Measurements from ENCODE around the gene LDLRAD2.
"Not testable (repeated sequence)": the region's sequence is repeated elsewhere in the genome, so short reads cannot be mapped to it uniquely, and the experiment has no call there.

LDLRAD2 gene

DNA sequence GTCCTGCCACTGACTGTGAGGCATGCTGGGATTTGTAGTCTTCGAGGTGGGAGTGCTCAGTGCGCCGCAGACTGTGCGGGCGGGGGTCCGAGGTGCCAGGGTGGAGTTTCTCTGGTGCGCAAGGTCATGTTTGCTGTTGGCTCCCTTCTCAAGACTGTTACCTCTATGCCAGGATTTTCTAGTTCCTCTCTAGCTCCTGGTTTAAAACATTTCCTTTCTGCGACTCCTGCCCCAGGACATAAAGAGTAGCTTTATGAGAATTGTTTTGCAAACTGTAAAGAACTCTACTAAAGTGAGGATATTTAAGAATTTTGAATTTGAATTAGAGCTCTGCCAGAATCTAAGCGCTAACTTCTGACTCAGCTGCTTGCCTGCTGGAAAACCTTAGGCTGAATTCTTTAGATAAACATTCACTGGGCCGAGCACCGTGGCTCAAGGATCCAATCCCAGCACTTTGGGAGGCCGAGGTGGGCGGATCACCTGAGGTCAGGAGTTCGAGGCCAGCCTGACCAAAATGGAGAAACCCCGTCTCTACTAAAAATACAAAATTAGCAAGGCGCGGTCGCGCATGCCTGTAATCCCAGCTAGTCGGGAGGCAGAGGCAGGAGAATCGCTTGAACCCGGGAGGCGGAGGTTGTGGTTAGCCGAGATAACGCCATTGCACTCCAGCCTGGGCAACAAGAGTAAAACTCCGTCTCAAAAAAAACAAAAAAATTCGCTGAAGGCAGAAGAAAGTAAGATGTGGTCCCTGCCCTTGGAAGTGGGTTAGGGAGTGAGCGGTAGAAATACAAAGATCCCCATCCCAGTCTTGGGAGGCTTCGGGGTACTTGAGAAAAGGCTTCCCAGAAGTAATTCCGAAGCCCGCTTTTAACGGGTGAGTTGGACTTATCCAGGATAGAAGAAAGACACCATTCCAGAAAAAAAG, 28.1 kb upstream of the LDLRAD2 start:
- no peak for DNase-seq (ENCODE audit: extremely low read depth in 1 of 2, low read depth in 1 of 2)

DNA sequence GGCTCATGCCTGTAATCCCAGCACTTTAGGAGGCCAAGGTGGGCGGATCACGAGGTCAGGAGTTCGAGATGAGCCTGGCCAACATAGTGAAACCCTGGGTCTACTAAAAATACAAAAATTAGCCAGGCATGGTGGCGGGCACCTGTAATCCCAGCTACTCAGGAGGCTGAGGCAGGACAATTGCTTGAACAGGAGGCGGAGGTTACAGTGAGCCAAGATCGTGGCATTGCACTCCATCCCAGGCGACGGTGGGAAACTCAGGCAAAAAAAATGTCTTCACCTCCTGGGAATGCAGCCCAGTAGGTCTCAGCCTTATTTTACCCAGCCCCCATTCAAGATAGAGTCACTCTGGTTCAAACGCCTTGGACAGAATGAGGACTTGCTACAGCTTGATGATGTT, 26.3 kb upstream of the LDLRAD2 start:
- DNase-seq (ENCODE audit: extremely low read depth in 1 of 2, low read depth in 1 of 2), result not testable (repeated sequence)

DNA sequence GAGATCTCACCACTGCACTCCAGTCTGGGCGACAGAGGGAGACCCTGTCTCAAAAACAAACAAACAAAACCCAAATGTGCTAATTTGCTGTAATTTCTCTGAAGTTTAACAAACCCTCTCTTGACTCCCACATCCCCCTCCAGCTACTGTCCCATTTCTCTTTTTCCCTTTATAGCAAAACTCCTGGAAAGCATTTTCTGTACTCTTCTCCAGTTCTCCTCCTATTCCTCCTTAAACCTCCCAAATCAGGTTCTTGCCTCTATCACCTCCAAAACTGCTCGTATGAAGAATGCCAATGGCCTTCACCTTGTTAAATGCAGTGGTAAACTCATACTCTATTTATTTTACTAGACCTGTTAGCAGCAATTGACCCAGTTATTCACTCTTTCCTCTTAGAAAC, 25.4 kb upstream of the LDLRAD2 start:
- no peak for DNase-seq (ENCODE audit: extremely low read depth in 1 of 2, low read depth in 1 of 2)

DNA sequence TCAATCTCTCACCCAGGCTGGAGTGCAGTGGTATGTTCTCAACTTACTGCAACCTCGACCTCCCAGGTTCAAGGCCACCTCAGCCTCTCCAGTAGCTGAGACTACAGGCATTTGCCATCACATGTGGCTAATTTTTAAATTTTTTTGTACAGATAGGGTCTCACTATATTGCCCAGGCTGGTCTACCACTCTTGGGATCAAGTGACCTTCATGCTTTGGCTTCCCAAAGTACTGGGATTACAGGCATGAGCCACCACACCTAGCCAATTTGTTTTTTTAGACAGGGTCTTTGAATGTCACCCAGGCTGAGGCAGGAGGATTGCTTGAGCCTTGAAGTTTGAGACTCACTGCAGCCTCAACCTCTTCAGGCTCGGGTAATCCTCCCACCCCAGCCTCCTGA, 19.0 kb upstream of the LDLRAD2 start:
- no peak for DNase-seq (ENCODE audit: extremely low read depth in 1 of 2, low read depth in 1 of 2)

DNA sequence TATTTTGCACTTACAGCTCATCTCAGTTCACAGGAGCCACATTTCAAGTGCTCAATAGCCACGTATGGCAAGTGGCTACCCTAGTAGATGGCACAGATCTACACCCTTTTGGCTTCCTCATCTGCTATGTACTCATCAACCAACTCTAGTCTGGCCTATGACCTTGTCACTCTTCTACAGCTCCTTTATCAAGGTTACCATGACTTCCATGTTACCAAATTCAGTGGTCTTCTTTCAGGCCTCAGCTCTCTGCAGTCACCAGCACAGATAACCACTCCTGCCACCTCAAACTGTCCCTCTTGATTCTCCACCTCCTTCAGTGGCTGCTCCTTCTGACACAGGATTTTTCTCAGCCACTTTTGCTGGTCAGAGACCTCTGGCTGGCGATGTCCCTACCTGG, 17.4 kb upstream of the LDLRAD2 start:
- DNase-seq (ENCODE audit: extremely low read depth in 1 of 2, low read depth in 1 of 2), result no peak

DNA sequence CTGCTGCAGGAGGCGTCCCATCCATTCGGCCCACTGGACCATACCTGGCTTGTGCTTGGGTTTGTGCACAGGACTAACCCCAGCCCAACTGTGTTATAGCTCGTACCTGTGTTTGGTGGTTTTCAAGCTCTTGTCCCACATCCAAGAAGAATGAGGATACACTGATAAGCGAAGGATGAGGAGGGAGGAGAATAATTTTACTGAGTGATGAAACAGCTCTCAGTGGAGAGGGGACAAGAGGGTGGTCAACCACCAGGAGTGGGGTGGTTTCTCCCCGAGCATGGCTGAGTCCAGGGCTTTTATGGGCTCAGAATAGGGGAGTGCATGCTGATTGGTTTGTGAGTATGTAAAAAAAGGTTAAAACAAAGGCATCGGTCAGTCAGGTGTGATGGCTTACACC, 17.0 kb upstream of the LDLRAD2 start:
- no peak for DNase-seq (ENCODE audit: extremely low read depth in 1 of 2, low read depth in 1 of 2)

DNA sequence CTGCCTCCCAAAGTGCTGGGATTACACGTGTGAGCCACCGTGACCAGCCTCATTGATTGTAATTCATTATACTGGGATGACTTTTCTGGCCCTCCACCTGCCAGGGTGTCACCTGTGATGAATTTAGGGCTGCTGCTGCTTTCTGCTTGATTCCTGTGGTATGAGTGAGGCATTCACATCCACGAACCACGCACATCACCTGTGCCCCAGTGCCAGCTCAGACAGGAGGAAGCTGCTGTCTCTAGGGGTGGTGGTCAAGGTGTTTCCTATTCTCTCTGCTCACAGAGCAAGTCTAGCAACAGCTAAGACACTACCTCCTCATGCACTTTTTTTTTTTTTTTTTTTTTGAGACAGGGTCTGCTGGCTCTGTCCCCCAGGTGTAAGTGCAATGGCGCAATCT, 12.3 kb upstream of the LDLRAD2 start:
- DNase-seq (ENCODE audit: extremely low read depth in 1 of 2, low read depth in 1 of 2), result no peak

DNA sequence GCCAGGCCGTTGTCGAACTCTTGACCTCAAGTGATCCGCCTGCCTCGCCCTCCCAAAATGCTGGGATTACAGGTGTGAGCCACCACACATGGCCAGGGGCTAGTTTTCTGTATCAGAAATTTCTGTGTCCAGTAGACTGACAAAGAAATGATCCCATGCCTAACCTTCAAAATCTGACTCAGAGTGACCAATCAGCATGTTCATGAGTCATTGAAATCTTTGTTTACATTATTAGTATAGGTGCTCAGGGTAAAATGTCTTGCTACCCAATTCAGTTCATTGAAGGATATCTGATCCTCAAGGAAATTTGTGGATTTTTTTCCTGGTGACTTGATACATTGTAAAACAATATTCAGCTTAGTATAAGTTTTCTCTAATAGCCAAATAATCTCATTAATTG, 11.0 kb upstream of the LDLRAD2 start:
- no peak for DNase-seq (ENCODE audit: extremely low read depth in 1 of 2, low read depth in 1 of 2)

DNA sequence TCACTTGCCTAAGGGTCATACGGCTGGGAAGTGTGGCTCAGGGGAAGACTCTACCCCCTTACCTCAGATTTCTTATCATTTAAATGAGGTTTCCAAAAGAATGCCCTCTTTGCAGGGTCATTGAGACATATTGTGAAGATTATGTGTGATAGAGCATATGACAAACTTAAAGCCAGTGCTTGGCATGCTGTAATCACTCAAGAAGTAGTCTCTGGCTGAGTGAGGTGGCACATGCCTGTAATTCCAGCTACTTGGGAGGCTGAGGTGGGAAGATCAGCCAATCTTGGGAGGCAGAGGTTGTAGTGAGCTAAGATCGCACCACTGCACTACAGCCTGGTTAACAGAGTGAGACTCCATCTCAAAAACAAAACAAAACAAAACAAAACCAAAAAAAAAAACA, 7.5 kb upstream of the LDLRAD2 start:
- no peak for DNase-seq (ENCODE audit: extremely low read depth in 1 of 2, low read depth in 1 of 2)

DNA sequence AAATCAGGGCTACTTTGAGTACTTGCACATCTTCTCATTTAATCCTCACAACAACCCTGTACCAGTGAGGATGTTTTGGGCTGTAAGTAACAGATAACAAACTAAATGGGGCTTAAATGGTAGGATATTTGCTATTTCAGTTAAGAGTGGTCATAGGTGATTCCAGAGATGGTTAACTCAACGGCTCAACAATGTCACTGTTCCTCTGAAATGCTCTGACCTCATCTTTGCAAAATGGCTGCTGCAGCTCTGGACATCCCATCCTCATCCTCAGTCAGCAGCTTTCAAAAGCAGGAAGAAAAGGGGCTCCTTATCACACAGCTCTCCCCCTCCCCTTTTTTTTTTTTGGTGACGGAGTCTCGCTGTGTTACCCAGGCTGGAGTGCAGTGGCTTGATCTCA, 1.5 kb downstream of the LDLRAD2 start:
- DNase-seq (ENCODE audit: extremely low read depth in 1 of 2, low read depth in 1 of 2), result no peak

DNA sequence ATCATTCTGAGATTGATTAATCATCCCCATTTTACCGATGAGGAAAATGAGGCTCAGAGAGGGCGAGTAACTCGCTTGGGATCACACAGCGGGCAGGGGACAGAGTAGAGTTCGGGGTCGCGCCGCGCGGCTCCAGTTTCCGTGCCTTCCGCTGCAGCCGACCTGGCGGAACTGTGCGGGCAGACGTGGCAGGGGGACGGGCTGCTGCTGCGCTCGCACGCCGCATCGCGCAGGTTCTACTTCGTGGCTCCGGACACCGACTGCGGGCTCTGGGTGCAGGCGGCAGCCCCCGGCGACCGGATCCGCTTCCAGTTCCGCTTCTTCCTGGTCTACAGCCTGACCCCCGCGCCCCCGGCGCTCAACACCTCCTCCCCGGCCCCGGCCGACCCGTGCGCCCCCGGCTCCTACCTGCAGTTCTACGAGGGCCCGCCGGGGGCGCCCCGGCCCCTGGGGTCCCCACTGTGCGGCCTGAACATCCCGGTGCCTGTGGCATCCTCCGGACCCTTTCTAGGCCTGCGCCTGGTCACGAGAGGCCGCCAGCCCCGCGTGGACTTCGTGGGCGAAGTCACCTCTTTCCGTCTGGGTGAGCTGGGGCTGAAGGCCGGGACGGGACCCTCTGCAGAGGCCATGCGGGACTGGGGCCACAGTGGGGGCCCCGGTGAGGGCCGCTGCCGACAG, 2.3 kb downstream of the LDLRAD2 start:
- DNase-seq (ENCODE audit: extremely low read depth in 1 of 2, low read depth in 1 of 2), result no peak

DNA sequence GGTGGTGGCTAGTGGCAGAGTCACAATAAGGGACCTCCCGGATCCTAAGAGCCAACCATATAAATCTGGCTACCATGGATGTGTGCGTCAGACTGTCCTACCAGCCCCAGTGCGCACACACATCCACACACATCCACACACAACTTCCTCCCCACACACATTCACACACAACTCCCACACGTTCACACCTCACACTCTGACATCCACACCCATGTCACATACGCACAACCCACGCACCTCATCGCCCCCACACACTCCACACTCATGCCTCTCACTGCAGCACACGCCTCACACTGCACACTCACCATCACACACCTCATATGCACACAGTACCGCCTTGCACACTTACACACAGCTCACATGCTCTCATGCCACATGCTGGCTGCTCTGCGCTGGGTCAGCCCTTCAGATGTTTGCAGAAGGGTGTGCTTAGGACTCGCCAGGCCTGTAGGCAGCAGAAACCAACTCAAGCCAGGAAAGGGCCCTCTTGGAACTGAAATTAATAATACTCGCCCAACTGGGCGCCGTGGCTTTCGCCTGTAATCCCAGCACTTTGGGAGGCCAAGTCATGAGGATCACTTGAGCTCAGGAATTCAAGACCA, 3.0 kb downstream of the LDLRAD2 start:
- no peak for DNase-seq (ENCODE audit: extremely low read depth in 1 of 2, low read depth in 1 of 2)

DNA sequence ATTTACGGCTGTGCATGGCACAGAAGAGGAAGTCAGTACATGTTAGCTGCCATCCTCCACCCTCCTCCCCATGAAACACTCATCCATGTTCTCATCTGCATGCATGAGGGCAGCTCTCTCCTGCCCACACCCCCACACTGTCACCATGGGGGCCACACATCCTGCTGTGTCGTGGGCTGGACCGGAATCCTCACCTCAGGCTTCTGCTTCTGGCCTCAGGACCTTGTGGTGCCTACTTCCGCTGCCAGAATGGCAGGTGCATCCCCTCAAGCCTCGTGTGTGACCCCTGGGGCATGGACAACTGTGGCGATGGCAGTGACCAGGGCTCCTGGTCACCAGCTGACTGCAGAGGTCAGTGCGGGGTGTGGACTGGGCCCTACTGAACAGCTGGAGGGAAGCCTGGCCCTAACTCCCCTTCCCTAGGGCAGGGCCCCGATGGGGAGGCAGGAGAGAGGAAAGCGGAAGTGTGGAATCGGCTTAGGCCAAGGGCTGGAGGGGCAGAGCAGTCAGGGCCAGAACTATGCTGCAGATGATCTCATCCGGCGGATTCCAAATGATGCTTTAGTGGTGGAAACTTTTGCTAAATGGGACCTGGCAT, 3.8 kb downstream of the LDLRAD2 start:
- DNase-seq (ENCODE audit: extremely low read depth in 1 of 2, low read depth in 1 of 2), result no peak

DNA sequence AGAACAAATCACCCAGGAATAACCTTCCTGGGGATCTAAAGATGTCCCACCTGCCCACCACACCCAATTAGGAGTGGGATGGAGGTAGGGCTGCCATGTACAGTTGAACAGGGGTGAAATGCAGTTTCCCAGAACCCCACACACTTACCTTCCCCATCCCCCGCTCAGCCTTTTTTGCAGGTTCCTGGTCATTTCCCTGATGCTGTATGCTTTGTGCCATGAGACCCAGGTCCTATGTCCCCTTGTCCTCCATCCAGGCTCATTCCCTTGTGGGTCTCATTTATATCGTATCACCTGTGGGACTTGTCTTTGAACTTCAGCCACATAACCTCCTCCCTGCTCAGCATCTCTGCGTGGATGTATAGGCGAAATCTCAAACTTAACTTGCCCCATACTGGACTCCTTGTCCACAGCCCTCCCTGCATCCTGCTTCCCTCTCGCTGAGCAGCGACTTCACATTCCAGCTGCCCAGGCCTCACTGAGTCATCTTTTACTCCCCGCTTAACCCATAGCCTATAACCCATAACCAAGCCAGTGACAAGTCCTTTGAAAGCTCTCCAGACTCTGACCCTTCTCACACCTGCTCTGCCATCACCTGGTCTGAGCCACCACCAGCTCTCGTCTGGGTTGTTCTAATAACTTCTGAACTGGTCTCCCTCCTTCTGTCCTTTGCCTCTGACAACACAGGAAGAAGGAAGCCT, 4.7 kb downstream of the LDLRAD2 start:
- DNase-seq (ENCODE audit: extremely low read depth in 1 of 2, low read depth in 1 of 2), result no peak

DNA sequence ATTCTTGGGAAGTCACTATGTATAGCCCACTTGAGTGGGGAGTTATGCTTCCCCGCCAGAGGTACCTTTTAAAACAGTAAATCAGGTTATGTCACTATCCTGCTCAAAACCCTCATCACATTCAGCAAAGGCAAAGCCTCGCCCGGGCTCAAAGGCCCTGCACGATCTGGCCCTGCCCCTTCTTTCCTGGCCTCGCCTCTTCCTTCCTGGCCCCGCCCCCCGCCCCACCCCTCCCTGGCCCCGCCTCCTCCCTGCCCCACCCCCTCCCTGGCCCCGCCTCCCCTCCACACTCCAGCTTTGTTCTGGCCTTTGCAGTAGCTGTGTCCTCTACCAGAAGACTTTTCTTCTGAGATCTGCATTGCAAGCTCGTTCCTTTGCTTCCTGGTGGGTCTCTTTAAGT, 6.6 kb downstream of the LDLRAD2 start:
- no peak for DNase-seq (ENCODE audit: extremely low read depth in 1 of 2, low read depth in 1 of 2)

DNA sequence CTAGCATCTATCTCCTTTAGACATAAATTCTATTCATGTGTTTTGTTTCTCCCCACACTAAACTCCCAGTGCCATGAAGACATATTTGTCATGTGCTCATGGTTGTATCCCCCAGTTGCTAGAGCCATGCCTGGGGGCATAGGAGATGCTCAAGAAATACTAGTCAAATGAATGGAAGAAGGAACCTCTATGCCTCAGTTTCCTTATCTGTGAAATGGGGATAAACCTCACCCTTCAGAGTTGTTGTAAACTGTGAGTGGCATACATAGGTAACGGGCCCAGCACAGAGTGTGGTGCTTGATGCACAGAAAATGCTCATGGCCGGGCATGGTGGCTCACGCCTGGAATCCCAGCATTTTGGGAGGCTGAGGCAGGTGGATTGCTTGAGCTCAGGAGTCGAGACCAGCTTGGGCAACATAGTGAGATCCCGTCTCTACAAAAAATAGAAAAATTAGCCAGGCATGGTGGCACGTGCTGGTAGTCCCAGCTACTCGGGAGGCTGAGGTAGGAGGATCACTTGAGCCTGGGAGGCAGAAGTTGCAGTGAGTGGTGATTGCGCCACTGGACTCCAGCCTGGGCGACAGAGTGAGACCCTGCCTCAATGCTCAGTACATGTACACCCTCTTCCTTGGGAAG, 8.7 kb downstream of the LDLRAD2 start:
- DNase-seq (ENCODE audit: extremely low read depth in 1 of 2, low read depth in 1 of 2), result no peak

DNA sequence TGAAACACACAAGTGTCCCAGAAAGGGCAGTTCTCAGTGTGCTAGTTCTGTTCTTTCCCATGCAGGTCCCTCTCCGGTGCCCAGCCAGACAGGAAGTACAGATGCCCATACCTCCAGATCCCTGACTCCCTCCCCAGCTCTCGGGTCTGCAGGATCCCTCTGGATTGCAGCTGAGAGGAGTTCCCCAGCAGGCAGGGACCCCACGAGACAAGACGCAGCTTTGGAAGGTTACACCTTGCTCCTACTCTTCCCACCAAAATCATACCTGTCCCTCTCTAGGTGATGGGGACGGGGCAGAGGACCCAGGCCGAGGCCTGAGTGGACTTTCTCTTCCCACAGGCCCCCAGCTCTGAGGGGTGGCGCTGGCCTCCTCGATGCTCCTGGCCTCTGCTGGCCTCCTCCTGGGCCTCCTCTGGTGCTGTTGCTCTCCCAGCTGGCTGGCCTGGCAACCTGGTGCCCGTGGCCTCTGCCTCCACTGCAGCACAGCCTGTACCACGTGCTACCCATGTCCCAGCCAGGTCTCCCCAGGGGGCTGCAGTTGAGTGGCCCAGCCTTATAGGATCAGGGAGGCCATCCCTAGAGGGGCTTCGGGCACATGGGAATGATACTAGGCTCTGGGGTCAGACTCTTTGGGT, 9.4 kb downstream of the LDLRAD2 start:
- DNase-seq (ENCODE audit: extremely low read depth in 1 of 2, low read depth in 1 of 2), result no peak

DNA sequence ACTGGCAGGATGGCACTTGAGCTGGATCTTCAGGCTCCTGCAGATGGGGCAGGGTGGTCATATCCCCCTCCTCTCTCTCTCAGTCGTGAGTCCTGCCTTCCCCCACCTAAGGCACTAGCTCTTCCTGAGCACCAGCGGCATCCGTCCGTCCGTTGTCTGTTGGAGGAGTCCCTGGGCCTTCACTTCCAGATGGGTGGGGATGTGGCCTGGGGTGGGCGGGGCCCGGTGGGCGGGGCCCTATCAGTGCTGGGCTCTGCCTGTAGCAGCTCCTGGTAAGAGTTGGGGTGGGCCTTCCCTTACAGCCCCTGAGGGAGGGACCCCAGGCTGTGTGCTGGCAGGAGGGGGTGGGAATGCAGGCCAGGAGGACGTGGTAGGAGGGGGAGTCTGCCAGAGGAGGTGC, 10.3 kb downstream of the LDLRAD2 start:
- DNase-seq (ENCODE audit: extremely low read depth in 1 of 2, low read depth in 1 of 2), result no peak

DNA sequence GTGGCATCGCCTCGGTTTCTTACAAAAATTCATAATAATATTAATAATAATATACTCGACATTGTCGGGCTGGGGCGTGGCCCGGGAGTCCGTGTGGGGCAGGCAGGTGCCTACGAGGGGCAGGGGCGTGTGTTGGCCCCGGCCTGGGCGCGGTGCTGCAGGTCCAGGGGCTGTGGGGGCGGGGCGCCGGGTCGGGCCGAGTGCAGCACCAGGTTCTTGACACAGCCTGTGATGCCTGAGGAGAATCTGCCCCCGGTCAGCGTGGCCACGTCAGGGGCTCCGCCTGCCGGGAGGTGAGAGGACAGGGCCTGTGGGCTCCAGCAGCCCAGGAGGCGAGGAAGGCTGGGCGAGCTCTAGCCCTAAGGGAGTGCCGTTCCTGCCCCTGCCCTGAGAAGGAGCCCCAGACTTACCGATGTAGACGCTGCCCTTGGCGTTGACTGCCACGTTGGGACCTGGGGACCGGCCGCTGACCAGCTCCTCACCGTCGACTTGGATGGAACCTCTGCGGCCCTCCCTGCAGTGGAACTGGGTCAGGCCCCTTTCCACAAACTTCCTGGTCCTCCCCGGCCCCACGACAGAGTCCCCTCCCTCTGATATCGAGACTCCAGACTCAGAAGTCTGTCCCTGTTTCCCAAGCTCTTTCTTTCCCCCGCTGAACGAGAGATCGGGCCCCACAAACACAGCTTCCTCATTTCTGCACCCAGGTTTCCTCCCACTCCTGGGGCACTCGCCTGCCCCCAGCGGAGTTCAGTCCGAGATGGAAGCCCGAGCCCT, 11.3 kb downstream of the LDLRAD2 start:
- no peak for DNase-seq (ENCODE audit: extremely low read depth in 1 of 2, low read depth in 1 of 2)
